ENCODE measurements around the gene KLHL18.

DNA sequence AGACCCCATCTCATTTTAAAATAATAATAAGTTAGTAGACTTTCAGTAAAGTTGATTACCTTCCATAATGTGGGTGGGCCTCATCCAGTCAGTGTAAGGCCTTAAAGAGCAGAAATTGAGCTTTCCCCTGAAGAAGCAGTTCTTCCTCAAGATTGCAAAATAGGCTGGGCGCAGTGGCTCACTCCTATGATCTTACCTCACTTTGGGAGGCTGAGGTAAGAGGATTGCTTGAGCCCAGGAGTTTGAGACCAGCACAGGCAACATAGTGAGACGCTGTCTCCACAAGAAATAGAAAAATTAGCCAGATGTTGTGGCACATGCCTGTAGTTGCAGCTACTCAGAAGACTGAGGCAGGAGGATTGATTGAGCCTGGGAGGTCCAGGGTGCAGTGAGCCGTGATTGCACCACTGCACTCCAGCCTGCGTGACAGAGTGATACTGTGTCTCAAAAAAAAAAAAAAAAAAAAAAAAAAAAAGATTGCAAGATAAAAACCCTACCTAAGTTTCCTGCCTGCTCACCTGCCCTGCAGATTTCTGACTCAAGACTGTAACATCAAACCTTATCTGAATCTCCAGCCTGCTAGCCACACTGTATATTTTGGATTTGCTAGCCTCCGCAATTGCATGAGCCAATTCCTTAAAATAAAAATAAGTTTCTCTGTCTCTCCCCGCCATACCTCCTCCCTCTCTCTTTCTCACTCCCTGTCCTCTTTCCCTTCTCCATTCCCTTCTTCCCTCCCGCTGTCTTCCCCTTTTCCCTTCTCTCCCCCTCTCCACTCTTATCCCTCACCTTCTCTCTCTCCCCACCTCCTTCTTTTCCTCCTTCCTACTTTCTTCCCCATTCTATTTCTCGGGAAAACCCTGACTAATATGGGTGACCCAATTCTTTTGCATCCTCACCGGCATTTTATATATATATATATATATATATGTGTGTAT lies 16.9 kb downstream of the KLHL18 start:
- TF ChIP-seq, protein P1, sequence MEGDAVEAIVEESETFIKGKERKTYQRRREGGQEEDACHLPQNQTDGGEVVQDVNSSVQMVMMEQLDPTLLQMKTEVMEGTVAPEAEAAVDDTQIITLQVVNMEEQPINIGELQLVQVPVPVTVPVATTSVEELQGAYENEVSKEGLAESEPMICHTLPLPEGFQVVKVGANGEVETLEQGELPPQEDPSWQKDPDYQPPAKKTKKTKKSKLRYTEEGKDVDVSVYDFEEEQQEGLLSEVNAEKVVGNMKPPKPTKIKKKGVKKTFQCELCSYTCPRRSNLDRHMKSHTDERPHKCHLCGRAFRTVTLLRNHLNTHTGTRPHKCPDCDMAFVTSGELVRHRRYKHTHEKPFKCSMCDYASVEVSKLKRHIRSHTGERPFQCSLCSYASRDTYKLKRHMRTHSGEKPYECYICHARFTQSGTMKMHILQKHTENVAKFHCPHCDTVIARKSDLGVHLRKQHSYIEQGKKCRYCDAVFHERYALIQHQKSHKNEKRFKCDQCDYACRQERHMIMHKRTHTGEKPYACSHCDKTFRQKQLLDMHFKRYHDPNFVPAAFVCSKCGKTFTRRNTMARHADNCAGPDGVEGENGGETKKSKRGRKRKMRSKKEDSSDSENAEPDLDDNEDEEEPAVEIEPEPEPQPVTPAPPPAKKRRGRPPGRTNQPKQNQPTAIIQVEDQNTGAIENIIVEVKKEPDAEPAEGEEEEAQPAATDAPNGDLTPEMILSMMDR (IDR thresholded peaks at IDR 0.05): no peak
- TF ChIP-seq, protein P2, sequence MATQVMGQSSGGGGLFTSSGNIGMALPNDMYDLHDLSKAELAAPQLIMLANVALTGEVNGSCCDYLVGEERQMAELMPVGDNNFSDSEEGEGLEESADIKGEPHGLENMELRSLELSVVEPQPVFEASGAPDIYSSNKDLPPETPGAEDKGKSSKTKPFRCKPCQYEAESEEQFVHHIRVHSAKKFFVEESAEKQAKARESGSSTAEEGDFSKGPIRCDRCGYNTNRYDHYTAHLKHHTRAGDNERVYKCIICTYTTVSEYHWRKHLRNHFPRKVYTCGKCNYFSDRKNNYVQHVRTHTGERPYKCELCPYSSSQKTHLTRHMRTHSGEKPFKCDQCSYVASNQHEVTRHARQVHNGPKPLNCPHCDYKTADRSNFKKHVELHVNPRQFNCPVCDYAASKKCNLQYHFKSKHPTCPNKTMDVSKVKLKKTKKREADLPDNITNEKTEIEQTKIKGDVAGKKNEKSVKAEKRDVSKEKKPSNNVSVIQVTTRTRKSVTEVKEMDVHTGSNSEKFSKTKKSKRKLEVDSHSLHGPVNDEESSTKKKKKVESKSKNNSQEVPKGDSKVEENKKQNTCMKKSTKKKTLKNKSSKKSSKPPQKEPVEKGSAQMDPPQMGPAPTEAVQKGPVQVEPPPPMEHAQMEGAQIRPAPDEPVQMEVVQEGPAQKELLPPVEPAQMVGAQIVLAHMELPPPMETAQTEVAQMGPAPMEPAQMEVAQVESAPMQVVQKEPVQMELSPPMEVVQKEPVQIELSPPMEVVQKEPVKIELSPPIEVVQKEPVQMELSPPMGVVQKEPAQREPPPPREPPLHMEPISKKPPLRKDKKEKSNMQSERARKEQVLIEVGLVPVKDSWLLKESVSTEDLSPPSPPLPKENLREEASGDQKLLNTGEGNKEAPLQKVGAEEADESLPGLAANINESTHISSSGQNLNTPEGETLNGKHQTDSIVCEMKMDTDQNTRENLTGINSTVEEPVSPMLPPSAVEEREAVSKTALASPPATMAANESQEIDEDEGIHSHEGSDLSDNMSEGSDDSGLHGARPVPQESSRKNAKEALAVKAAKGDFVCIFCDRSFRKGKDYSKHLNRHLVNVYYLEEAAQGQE (IDR thresholded peaks at IDR 0.05; ENCODE audit: insufficient read depth in 1 of 2, low read depth in 2 of 2, low read length in 1 of 2): no peak
- TF ChIP-seq POLR2AphosphoS5 (IDR thresholded peaks at IDR 0.05; ENCODE audit: low read depth, low read length): no peak
